Muscle of arm (tissue), 12 donors: ENCODE measurements around the gene FHDC1. TPM values are rescaled to one million over a fixed set of nuclear protein-coding genes. Genes with fewer than 3 reads are reported as not detected.

ENCODE experiments used
- polyA plus RNA-seq, 12 donors: library from polyadenylated mRNA; unstranded; fragments of 120-200 nt; gene quantifications; one replicate each; pipeline ENCODE4 v1.2.1, GENCODE V29; 2013; ENCODE audit not compliant: insufficient read length in 12 of 12

Gene FHDC1
- polyA plus RNA-seq, 12 donors = 4.7 to 20.4 (median 7.3) TPM; not detected in 1

Other genes with a start within 250 kb of the FHDC1 start
- 1 to 10 TPM in 10 of 12 donors, not detected in 2; 2.0 to 5.8 (median 5.0) TPM for gene TIGD4, start 156.6 kb upstream of the FHDC1 start, polyA plus RNA-seq
- 10 to 100 TPM in 11 of 12 donors, not detected in 1; 17.8 to 31.6 (median 22.4) TPM for gene ARFIP1, start 156.4 kb upstream of the FHDC1 start, polyA plus RNA-seq